22Rv1 (cell line): ENCODE measurements around the gene TPRG1.

ENCODE experiments used
- H3K27ac ChIP-seq: fragments of 450-650 bp; 2 replicates; pipeline ENCODE4 v1.5.1; 2017
- ZFX ChIP-seq: fragments of 450-650 bp; IDR thresholded peaks from 2 replicates; pipeline ENCODE4 v1.6.1; 2017; ENCODE audit warnings: antibody characterized with exemption, borderline replicate concordance
- TF ChIP-seq, protein P1 (sequence below): fragments of 450-650 bp; IDR thresholded peaks from 2 replicates; pipeline ENCODE4 v1.5.1; 2017; ENCODE audit warnings: mild to moderate bottlenecking

TPRG1 gene

DNA sequence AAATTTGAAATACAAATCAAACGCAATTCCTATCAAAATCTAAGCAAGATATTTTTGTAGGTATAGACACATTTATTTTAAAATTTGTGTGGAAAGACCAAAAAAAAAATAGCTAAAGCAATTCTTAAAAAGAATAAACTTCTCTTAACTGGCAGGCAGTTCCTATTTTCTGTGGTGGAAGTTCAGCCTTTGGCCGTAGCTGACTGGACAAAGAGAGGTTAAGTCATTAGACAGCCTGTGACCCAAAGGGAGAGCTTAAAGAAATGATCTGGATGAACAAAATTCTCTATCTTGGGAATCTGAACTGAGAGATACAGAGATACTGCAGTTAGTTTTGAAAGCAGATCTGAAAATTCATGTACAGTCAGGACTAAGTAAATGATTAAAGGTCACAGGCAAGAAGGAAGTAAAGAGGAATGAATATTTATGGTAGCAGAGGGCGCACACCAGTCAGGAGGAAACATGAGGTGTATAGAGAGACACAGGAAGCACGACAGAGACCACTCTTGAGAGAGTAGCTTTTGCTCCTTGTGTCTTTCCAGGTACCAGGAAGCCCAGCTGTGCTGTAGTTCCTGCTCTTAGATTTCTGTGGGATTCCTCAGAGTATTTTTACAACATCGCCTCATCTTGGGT, 57.5 kb downstream of the TPRG1 start:
- H3K27ac ChIP-seq, result no peak overlapping the region
- TF ChIP-seq, protein P1, sequence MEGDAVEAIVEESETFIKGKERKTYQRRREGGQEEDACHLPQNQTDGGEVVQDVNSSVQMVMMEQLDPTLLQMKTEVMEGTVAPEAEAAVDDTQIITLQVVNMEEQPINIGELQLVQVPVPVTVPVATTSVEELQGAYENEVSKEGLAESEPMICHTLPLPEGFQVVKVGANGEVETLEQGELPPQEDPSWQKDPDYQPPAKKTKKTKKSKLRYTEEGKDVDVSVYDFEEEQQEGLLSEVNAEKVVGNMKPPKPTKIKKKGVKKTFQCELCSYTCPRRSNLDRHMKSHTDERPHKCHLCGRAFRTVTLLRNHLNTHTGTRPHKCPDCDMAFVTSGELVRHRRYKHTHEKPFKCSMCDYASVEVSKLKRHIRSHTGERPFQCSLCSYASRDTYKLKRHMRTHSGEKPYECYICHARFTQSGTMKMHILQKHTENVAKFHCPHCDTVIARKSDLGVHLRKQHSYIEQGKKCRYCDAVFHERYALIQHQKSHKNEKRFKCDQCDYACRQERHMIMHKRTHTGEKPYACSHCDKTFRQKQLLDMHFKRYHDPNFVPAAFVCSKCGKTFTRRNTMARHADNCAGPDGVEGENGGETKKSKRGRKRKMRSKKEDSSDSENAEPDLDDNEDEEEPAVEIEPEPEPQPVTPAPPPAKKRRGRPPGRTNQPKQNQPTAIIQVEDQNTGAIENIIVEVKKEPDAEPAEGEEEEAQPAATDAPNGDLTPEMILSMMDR, result no peak
- no peak for TF ChIP-seq ZFX

DNA sequence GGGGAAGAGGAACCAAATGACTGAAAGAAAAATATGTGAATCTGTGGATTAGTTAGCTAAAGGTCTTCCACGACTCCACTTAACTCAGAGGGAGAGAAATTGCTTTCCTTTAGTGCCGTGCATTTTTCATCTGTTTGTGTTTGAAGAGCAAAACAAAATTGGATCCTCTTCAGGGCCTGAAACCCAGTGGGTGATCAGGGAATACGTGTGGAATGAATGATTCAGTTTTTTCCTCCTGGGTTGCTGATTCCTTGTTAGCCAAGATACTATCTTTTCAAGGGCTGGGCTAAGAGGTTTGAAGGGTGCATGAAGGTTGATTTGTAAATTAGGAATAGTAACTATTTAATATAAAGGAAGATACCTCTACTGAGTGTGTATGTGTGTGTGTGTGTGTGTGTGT, 61.0 kb downstream of the TPRG1 start:
- TF ChIP-seq ZFX, result no peak
- TF ChIP-seq, protein P1, result no peak
- no peak overlapping the region for H3K27ac ChIP-seq

DNA sequence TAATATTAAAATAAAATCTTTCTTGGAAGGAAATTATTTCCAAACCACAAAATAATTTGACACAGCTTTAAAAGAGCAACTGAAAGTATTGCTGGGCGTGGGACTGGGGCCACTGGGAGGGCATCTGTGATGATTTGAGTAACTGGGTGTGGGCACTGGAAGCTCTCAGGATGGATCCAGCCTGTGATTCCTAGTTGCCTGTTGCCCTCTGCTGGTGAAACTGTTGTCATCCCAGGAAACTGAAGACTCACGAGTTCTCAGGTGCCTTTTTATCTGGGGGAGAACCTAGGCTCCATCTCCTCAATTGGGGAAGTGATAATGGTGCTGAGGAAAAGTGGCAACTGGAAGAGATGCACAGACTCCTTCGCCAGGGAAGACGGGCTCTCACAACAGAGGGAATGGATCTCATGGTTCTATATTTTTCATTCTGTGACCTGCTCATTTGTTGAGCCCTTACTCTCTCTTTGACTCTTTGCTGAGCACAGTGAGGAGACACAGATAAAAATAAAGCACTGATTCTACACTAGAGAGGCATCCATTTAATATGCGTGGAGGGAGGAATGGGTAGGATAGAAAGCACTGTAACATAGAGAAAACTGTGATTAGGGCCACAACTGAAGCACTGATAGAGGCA, 61.6 kb downstream of the TPRG1 start:
- TF ChIP-seq, protein P1, result peak; percentile 85
- TF ChIP-seq ZFX, result no peak
- no peak overlapping the region for H3K27ac ChIP-seq

DNA sequence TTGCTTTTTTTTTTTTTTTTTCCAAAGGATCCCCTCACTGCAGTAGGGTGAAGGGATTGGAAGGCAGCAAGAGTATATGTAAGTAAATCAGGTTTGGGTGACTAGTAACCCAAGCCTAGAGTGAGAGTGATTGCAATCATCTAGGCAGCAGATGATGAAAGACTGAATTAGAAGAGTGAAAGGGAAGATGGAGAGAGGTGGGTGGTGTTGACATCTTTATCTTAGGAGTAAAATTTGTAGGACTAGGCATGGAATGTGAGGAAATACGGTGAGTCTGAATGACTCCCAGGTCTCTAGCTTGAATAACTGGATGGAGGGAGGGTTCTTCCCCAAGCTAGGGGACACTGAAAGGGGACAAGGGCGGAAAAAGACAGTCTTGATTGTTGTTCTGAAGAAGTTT, 63.4 kb downstream of the TPRG1 start:
- no peak overlapping the region for H3K27ac ChIP-seq
- TF ChIP-seq, protein P1, result no peak
- TF ChIP-seq ZFX, result no peak

DNA sequence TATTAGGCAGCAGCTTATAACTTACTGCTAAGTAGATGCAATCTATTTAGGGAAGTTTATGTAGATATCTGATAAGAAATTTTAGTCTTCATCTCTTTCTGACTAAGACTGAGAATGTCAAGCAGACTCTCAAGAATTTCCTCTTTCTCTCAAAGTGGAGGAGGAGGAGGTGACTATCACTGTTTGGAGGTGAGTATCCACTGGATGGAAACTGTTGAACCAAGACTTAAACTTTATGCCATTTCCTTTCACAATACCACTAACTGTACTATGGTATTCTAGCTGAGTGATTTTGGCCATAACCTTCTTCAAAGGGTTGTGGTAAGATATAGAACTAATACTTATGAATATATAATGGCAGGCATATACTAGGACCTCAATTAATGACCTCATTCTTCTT, 64.6 kb downstream of the TPRG1 start:
- TF ChIP-seq, protein P1, result no peak
- TF ChIP-seq ZFX, result no peak
- H3K27ac ChIP-seq, result no peak overlapping the region

DNA sequence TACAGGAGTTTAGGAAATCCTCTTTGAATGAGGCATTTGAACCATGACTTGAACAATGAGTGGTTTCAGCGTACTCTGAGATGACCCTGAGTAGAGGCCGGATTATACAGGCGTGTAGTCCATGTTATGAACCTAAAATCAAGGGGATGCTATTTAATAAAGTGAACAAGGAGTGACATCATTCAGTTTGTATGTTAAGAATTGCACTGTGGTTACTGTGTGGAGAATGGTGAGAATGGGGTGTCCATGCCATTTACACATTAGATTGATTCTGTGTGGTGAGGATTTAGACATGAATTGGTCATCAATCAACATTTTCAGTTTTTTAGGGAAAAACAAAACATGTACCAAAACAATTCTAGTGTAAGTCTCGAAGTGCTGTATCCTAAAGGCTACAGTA, 65.8 kb downstream of the TPRG1 start:
- TF ChIP-seq, protein P1, result no peak
- no peak for TF ChIP-seq ZFX
- H3K27ac ChIP-seq, result no peak overlapping the region

DNA sequence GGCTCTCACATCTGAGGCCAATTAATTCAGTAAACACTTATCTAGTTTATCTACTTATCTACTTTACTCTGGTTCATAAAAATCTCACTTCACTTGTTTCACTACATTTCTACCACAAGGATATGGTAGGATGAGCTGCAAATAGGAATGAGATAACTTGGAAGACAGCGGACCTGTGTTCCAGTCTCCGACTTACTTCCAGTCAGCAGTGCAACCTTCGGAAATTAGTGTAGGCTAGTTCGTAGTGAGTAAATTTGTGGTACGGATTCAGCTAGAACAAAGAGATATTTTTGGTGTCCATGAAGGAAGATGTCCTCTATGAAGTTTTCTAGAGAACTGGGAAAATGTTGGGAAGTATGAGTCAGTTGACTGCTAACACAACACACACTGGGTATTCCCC, 66.3 kb downstream of the TPRG1 start:
- H3K27ac ChIP-seq, result no peak overlapping the region
- TF ChIP-seq, protein P1, result no peak
- TF ChIP-seq ZFX, result no peak
